A673 (cell line): ENCODE measurements around the gene CRYBA2.

Source experiments
- EZH2 ChIP-seq: fragments of 200-600 bp; sonication (generic); IDR thresholded peaks from 2 replicates; pipeline ENCODE4 v1.6.1; 2017; ENCODE audit warnings: borderline replicate concordance, low read depth, mild to moderate bottlenecking, mixed read lengths, antibody characterized with exemption, low read length; ENCODE audit not compliant: poor library complexity, severe bottlenecking
- TF ChIP-seq, protein P1 (sequence below): fragments of 300-800, 200-600 bp; sonication (generic); conservative IDR thresholded peaks from 2 replicates; pipeline ENCODE4 v1.5.1; 2017; ENCODE audit warnings: low read depth, mild to moderate bottlenecking, antibody characterized with exemption, low read length, moderate library complexity, mixed read lengths

DNA sequence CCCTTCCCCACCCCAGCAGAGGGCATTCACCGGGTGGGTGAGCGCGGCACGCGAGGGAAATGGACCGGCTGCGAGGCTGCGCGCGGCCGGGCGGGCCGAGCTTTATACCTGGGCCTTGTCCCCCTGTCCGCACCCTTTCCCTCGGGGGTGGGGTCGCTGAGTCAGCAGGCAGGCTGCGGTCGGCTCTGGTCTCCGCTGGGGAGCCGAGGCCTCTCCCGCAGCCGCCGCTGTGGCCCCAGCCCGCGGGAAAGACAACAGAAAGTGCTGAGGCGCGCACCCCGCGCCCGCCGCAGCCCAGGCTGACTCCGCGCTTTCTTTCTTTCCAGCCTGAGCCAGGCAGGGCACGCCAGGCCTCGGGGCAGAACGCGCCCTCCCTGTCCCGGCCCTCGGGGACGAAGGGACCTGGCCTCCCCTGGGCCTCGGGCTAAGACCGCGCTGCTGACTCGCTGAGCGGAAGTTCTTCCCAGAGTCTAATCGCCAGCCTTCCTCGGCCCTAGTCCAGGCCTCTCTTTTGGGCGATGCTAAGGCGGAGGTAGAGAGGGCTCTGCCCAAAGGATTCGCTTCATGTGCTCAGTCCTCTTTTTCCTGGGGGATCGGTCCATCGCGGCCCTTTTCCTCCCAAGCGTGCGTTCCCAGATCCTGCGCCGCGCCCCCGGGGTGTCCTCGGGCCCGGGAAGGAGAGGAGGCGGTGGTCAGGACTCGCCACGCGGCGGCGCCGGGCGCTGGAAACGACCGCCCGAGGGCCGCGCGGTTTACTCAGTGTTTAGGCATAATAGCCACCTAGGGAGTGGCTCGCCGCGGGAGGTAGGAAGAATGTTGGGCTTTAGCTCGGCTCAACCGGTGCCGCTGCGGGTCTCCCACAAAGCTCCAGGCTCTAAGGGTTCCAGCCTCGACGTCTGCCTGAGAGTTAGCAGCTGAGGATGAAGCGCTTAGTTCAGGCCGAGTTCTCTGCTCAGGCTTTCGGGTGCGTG, at the start of gene CRYBA2:
- TF ChIP-seq, protein P1, sequence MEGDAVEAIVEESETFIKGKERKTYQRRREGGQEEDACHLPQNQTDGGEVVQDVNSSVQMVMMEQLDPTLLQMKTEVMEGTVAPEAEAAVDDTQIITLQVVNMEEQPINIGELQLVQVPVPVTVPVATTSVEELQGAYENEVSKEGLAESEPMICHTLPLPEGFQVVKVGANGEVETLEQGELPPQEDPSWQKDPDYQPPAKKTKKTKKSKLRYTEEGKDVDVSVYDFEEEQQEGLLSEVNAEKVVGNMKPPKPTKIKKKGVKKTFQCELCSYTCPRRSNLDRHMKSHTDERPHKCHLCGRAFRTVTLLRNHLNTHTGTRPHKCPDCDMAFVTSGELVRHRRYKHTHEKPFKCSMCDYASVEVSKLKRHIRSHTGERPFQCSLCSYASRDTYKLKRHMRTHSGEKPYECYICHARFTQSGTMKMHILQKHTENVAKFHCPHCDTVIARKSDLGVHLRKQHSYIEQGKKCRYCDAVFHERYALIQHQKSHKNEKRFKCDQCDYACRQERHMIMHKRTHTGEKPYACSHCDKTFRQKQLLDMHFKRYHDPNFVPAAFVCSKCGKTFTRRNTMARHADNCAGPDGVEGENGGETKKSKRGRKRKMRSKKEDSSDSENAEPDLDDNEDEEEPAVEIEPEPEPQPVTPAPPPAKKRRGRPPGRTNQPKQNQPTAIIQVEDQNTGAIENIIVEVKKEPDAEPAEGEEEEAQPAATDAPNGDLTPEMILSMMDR, result 0 out of 2 replicates have a peak, but pooled peaks have one; percentile 27
- peak; percentile 75 for TF ChIP-seq EZH2
